DMS79 (cell line): ENCODE measurements around the gene DRC3.

Source experiments
- DNase-seq: peaks from one replicate; lab custom pipeline; 2025; lab: John Stamatoyannopoulos, UW

The DRC3 gene

DNA sequence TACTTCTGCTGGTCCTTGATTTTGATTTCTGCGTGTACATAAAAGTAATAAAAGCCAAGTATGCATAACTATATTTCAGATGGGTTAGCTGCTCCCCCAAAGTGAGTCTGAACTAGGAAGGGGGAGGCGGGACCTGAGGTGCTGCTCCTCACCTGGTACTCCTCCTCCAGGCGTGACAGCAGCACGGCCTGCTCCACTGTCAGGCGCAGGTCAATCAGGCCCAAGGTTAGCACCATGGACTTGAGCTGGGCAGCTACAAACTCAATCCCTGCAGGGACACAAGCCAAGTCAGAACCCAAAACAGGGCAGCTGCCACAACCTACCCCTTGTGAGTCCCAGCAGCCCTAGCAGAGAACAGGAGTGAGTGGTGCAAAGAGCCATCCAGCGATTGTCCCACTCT is 48.3 kb downstream of the DRC3 start:
- DNase-seq, result no peak

DNA sequence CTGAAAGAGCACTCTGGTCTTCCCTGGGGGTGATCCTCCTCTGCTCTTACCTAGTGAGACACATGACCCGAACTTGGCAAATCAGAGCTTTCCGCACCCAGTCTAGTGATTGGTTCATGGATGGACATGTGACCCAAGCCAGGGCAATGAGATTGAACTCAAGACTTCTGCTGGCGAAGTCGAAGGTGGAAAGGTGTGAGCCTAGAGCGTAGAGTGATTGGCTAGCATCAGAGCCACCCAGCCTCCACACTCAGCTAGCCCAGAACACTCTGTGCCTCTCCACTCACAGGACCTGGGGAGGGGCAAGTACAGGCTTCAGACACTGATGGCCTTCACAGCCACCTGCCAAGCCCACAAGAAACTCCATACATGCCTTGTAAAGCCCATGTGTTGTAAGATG is 48.7 kb downstream of the DRC3 start:
- DNase-seq, result no peak

DNA sequence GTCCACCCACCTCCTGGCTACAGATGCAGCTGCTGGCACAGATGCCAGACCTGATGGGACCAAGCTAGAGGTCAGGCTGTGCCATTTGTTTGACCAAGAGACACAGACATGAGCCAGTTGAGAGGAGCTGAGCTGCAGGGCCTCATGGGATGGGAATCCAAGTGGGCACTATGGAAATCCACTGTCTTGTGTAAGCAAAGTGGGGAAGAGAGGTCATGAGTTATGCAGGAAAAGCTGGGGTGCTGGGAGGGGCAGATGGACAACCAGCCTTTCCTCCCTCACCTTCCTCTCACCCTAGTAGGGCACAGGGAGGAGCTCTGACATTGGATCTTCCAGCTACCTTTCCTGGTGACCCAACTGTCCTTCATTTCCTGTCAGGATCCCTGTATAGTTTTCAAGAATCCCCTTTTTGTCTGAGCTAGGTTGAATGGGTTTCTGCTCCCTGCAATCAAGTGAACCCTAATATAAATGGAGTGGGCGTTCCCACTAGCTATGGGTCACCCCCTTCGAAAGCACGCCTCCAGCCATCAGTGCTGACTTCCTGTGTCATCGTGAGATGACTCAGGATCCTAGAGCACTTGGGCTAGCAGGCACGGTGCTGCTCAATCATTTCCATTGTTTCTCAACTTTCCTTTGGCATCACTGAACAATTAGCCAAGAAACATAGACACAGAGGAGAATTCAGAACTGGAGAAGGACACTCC is 52.7 kb downstream of the DRC3 start:
- DNase-seq, result no peak

DNA sequence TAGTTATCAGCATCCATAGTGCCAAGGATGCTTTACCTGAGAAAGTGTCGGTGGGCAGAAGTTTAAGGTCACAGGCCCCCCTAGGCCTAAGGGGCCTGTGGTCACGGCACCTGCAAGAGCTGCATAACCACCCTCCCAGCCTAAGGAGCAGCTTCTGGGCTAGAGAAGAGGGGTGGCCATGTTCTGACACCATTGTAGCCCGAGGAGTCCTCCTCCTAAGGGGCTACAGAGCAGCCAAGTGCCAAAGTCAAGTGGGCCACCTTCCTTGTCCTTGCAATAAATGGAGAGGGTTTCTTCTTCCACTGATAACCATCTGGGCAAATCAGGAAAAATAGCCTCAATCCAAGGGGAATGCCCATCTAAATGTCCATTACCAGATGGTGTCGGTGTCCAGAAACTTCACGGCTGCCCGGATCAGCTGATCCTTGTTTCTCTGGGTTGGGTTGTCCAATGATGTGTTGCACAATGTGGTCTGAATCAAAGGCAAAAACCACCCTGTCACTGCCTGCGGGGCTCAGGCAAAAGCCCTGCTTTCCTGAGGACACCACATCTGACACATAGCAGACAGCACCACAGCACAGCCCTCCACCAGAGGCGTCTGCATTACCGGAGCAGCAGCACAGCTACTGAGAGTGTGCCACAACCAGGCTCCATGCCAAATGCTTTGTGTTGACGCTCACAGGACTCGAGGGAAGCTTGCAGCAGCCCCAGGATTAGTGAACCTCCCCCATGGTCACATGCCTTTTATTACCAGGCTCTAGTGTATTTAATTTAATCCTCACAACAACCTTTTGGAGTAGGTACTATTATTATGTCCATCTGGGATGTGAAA is 53.5 kb downstream of the DRC3 start:
- DNase-seq, result no peak

DNA sequence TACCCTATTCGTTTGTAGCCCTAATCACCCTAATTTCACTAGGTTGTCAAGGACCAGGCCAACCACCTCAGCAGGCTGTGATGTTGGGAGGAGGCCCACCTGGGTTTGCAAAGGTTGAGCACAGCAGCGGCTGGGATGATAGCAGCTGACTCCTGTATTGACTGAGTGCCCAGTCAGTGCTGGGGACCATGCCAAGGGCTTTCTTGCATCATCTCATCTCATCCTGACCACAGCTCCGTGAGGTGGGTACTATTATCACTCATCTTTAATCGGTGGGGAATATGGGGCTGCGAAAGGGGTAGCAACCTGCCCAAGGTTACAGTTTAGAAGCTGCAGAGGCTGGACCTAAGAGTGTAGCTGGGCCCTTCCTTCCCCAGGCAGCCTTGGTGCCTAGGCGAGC is 54.6 kb downstream of the DRC3 start:
- DNase-seq, result no peak

DNA sequence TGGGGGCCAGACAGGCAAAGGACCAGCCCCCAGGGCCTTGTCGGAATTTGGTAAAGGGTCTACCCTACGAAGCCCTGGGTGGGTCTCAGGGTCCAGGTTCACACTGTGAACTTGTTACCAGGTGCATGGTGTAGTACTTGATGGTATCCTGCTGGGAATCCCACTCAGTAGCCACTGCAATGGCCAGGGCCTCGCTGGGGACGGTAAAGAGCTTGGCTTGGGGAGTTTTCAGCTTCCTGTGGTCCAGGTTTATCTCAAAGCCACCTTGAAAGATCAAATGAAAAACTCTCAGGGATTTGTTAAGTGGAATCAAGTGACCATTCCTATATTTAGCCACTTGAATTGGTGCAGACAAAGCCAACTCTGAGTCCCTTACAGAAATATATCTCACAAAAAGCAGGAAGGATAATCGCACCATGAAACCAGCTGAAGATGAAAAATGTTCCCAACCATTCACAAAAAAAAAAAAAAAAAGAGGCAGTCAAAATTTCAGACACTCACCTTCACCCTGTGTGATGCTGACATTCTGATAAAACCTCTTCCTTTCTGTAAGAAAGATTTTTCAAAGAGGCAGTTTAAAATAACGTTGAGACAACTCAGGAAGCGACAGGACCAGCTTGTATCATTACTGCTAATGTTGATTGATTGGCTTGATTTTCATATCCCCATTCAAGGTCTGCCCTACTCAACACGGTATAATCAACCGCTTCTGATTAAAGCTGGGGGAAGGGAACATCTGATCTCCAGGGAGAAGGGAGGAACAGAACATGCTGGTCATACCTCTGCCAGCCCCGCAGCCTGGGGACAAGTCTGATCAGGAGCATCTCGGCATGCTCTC is 55.7 kb downstream of the DRC3 start:
- DNase-seq, result no peak

DNA sequence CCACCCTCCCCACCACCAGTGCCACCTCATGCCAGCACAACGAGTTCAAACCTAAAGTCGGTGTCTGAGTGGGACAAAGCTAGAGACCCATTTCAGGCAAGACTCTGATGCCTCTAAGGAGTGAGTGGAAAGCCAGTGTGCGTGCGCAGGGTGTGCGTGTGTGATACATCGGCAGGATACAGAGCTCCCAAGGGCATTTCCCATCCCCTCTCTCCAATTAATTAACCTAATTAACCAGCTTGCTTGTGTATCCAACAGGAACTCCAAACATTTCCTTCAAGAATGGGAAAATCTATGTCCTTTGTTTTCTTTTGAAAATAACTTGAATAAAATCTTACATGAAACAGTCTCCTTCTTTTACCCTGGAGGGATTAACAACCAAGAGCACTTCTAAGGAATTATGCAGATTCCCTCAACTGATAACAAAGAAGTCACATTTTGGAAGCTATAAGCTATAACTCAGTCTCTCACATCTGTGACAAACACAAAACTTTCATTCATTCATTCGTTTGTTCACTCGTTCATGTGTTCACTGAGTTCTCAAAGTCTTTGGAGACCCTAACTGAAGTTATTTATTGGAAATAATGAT is 56.4 kb downstream of the DRC3 start:
- DNase-seq, result no peak

DNA sequence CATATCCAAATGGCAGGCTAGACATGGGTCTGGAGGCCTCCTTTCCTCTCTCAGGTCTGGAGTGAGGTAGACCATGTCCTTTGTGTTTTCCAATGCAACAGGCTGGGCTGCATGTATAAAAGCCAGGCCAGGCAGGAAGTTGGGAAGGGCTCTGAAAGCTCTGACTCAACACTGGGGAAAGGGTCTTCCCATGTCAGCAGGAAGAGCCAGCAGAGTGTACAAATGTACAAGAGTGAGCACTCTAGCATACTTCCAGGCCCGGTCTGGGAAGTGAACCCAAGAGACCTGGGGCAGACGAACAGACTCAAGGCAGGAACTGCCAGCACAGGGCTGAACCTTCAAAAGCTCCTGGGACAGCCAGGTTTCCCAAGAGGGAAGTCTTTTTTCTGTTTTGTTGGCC is 59.3 kb downstream of the DRC3 start:
- no peak for DNase-seq

DNA sequence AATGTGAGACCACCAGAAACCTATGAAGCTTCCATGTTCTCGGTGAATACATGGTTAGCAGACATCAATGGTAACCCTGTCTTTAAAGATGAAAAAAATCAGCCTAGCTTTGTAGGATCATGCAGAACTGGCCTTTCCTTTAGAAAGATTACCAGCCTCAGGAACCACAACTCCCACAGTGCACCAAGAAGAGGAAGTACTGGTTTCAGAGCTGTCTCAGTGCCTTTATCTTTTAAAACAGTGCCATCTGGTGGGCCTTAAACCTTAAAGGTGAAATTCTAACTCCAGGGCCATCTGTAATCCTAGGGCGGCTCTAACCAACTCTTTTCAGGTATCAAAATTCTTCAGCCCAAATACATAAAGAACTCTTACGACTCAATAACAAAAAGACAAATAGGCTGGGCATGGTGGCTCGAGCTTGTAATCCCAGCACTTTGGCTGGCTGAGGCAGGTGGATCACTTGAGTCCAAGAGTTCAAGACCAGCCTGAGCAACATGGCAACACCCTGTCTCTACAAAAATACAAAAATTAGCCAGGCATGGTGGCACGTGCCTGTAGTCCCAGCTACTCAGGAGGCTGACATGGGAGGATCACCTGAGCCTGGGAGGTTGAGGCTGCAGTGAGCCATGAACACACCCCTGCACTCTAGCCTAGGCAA is 60.9 kb downstream of the DRC3 start:
- DNase-seq, result peak; percentile 21

DNA sequence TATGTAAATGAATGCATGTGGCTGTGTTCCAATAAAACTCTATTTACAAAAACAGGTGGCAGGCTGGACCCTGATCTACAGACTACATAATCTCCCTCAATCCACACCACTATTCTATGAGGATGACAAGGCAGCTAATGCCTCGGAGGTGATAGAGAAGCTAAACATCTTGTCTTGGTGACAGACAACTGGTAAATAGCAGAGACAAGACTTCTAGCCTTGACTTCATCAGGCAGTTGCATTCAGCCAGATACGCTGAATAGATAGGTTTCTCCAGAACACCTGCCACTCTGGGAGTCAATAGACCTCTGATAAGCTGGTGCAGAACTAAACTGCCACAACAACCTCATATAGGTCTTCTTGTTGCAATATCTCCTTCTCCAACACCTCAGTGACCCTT is 63.0 kb downstream of the DRC3 start:
- no peak for DNase-seq

DNA sequence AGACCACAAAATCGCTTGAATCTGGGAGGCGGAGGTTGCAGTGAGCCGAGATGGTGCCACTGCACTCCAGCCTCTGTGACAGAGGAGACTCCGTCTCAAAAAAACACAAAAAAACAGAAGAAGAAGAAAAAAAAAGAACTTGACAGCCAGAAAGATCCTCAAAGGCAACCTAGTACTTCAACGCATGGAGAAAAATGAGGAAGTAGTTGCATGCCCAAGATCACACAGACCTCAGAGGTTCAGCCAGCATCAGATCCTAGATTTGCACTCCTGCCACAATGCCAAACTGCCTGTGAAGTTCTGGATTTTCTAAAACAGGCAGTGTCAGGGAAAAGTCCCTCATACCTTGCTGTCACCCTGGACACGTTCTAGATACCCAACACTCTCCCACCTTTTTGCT is 64.8 kb downstream of the DRC3 start:
- no peak for DNase-seq

DNA sequence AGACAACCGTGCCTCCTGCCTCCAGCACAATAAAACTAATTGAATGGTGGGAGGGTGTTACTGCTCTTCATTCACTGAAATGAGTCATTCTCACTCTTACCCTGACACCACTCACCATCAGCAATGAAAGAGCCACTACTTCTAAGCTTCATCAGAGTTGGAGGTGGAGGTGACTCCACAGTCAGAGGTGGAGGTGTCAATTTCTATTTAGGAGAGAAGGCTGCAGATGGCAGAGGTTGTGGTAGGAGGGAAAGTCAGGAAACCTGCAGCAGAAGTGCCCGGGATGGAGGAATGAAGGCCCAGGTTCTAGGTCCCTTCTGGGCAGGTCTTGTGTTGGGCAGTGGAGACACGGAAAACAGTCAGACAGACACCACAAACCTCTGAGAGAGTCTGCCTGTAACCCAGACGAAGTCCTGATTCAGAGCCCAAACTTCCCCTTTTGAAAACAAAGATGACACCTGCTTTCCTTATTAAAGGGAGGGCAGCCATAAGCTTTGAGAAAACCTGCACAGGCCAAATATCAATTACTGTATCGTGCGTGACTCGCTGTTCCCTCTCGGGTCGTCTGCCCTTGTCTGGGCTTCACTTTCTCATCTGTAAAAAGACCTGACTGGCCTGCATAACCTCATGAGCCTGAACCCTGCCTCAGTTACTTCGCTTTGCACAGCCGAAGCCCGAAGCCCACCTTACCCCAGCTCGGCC is 65.6 kb downstream of the DRC3 start:
- DNase-seq, result no peak

DNA sequence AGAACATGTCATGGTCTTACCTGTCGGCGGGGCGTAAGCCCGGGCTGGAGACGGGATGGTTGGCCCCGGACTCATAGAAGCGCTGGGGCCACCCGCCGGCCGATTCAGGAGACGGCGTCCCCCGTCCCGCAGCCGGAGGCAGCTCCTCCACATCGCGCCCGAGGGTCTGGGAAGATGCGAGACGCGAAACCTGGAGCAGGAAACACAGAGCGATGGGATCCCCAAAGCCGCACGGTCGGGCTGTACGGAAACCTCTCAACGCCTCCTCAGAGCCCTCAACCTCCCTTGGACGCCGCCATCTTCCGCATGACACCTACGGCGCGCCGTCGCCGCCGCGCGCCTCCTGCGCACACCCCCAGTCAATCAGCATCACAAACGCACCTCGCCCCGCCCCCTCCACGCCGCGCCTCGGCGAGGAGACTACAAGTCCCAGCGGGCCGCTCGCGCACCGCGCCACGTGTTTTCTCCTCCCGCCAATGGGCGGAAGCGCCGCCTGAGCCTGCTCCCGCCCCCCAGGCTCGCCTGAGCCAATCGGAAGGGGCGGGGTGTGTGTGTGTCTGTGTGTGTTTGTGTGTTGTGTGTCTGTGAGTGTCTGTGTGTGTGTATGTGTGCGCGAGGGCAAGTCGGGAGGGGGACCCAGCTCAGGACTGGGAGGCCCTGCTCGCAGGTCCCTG is 66.3 kb downstream of the DRC3 start, which contains the start of the genes ATPAF2 and GID4:
Gene ATPAF2 (minus strand): TSS at position 308 of the 674 bp plus-strand sequence. CDS start 155 bp downstream, at position 153.
Gene GID4 (plus strand): TSS at position 548 of the 674 bp plus-strand sequence. CDS start 57 bp downstream, at position 605.
- peak; percentile 84 for DNase-seq

DNA sequence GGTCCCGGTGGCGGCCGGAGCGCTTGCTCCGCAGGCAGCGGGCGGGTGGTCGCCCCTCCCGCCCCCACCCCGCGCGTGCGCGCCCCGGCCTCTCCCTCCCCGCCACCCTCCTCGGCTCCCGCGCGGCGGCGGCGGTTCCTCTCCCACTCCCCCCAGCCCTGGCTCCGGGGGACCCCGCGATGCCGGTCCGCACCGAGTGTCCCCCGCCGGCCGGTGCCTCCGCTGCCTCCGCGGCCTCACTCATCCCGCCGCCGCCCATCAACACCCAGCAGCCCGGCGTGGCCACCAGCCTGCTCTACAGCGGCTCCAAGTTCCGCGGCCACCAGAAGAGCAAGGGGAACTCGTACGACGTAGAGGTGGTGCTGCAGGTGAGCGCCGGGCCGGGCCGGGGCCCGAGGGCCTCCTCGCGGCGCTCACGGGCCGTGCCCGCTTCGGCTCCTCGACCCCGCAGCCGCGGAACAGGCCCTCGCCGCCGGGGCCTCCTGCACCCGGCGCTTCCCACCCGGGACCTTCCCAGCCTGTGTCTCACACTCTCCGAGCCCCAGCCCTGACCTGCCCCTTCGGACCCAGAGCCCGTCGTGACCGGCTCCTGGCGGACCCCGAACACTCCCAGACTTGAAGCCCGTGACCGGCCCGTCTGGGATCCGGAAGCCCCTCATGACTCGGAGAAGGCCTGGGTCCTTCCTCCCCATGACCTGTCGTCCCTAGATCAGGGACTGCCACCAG is 67.0 kb downstream of the DRC3 start:
- DNase-seq, result no peak

DNA sequence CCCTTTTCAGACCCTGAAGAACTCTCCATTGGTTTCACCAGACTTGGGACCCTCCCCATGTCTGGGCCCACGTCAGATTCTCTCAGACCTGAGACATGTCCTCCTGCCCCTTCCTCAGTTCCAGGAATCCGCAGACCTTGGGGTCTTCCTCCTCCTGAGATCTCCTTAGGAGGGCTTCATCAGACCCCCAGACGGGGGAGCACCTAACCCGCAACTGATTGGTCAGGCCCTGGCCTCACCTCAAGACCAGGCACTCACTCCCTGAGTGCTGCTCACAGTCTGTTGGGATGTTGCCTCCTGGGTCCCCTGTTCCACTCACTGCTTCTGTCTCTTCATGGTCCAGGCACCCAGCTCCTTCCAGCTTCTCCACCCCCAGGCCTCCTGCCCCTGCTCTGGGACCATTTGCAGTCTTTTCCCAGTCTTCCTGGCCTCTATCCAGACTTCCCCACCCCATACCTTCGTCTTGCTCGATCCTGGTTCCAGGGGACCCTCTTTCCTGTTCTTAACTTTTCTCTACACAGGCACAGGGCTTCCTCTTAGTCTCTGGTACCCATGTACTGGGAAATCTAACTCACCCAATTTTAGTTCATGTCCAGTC is 67.7 kb downstream of the DRC3 start:
- no peak for DNase-seq

DNA sequence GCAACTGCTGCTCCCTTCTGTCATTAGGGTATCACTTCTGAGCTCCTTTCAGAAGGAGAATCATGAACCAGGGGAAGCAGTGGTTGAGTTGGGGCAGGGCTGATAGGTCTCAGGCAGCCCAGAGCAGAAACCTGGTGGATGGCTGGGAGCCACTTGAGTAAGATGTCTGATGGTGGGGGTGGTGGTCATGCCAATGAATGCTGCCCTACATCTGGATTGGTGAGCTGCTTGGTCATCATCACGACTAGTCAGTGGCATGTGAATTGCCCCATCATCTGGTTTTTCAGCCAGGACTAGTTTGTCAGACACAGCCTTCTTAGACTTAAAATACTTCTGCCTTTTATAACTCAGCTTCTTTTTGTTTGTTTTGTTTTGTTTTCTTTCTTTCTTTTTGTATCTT is 69.1 kb downstream of the DRC3 start:
- DNase-seq, result no peak

DNA sequence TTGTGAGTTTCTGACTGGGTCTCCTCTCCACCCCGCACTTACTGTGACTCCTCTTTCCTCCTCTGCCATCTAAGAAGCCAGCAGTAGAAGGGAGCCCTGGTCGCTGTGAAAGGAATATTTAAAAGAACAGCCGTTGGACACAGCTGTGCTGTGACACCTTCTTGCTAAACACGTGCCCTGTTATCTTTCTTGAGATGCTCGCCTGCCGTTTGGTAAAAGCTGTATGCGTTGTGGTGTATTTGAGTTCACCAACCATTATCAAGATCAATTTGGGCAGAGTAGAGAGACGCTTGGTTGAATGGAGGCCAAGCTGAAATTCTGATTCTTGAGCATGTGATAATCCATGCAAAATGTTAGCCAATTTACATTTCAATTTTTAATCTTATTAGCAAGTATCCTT is 70.3 kb downstream of the DRC3 start:
- DNase-seq, result no peak

DNA sequence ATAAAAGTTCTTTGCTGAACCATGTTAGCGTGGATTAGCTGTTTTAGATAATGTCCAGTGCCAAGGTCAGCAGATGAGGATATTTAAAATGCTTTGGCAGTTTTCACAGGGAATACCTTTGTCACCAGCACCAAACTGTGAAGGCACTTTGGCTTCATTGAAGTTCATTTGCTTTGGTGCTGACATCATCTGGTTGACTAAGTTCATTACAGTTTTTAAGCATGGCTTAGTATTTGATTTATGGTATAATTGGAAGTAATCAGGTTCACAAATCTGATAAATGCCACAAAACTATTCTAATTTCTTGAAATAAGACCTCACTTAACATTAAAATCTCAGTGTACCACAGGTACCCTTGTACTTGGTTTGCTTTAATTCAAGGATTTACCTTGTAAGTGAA is 70.8 kb downstream of the DRC3 start:
- no peak for DNase-seq

DNA sequence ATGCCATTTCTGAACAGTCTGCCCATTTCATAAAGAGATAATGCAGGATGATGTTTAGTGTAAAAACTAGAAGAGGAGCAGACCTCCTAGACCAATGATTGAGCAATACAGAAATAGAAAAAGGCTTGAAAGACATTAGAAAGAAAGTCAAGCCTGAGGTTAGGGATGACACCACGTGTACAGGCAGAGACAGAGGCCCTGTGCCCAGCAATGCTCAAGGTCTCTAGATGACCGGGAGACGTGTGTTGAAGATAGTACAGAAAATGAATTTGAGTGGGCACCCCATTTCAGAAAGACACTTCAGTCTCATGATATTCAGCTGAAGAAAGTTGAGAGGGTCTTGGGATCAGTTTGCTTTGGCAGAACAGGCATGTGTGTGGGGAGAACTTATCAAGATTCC is 71.9 kb downstream of the DRC3 start:
- no peak for DNase-seq
